Inferior parietal cortex (tissue), 1 donor: Measurements from ENCODE around the gene ERC2.

ENCODE experiments used
- DNase-seq: peaks from one replicate; pipeline ENCODE4 v3.0.0-alpha.2; 2016; ENCODE audit errors: extremely low spot score

ERC2 gene

GRCh38 chr3:55620351-55621025 lies 847.8 kb downstream of the ERC2 start:
- DNase-seq, result no peak

DNA sequence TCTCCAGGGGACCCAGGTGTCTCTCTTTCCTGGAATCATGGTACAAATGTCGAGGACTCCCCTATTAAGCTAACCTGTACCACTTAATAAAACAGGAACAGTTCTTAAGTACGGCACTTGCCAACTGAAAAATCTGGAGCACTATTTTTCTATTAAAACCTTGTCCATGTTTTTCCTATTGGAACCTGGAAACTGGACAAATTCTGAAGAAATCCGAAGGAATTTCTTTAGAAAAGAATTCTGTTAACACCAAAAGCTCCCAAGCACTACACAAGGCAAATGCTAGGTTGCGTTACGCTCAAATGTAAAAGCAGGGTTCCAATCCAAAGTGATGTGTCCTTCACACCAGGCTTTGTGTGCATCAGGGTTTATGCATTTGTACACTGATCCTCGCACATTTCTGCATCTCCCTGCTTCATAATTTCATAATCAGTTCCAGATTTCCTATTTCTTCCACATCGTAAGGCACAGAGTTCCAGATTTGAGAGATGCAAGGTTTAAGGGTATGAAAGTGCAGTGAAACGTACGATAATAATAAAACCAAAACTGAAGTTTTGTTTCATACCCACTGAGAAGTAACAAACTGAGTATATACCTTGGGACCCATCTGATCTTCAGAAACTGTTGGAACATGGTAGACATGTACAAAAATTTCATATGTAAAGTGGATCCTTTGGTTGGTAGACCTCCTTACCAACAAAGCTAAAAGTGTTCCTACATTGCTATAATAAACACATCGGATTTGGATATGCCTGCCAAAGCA lies 849.0 kb downstream of the ERC2 start:
- DNase-seq, result no peak

DNA sequence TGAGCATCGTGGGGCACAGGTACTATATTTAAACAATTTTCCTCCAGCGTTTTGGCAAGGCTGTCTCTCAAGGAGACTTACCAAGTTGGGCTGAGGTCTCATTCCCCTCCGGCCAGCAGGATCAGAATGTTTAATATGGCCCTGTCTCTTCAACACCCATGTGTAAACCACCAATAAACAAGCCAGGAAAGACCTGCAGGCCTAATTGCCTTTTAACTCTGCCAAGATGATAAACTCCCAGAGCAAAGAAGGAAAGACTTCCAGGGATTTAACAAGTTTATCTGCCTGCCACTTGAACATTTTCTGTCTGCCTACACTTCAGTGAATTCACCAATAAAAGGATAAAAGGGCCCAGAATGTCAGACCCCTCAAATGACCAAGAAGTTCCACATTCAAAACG lies 850.9 kb downstream of the ERC2 start:
- no peak for DNase-seq

- no peak for DNase-seq
Observed at GRCh38 chr3:55616803-55617202, 851.5 kb downstream of the ERC2 start.

GRCh38 chr3:55615694-55616295 lies 852.5 kb downstream of the ERC2 start:
- DNase-seq, result no peak

DNA sequence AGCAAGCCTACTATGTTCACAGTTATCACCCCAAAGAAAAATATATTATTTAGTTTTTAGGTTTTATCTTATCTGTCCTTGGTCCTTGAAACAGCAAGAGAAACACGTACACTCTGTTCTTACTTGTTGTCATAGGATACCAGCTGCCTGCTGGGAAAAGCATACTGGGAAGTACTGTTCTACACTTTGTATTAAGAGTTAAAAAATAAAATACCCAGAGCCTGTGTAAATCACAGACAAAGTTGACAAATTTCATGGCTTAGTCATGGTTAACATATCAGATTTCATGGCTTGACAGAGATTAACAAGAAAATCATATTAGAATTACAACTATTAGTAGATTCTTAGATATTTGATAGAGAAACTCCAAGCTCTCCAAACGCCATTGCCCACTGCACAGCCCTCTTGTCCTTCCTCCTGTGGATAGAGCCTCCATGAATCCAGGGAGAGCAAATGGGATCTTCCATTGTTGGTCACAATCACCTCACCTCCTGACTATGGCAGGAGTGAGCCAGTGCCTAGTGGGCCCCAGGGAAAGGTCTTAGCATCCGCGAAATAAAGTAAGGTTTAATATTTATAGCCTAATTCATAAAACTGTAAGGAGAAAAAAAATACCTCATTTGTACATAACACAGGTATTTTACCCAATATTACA lies 853.1 kb downstream of the ERC2 start:
- DNase-seq, result no peak

DNA sequence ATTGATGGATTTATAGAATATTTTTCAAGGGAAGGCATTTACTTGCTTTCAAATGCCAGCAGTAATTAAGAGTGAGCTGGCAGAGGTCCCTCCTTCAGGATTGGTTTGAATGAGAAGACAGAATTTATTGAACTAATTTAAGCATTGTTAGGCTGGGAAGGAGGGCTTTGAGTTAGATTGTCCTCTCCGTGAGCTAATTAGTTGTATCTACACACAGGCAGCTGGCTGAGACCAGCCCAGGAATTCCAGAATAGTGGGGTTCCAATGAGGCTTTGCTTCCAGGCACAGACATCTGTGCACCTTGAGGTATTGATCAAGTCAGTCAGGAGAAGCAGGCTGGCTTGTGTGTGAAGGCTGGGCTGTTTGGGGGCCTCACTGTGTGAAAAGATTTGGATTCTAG lies 857.1 kb downstream of the ERC2 start:
- no peak for DNase-seq

DNA sequence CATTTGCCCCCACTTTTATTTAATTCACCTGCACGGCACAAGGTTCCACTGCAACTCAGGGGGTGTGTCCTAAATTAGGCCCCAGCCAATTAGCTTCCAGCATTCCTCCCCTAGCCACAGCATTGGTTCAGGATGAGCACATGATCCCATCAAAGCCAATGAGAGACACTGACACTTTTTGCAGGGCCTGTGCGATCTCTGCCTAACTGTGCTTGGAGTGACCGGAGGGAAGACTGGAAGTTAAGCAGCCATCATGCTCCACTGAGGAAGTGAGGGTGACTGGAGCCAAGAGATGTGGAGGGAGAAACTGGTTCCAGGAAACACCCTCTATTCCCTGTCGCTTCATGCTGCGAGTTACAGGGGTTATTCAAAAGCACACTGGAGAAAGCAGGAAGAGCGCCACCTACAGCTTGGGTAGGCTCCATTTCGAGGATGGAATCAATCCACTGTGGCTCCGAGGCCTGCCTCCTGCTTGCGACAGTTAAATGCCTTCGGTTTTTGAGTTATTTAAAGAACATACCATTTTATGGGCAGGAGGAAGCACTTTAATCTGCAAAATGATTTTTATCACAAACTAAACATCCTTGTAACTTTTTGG lies 858.9 kb downstream of the ERC2 start:
- DNase-seq, result no peak

- DNase-seq, result no peak
Observed at GRCh38 chr3:55608301-55608937, 859.8 kb downstream of the ERC2 start.

GRCh38 chr3:55607844-55608243 lies 860.4 kb downstream of the ERC2 start:
- no peak for DNase-seq

DNA sequence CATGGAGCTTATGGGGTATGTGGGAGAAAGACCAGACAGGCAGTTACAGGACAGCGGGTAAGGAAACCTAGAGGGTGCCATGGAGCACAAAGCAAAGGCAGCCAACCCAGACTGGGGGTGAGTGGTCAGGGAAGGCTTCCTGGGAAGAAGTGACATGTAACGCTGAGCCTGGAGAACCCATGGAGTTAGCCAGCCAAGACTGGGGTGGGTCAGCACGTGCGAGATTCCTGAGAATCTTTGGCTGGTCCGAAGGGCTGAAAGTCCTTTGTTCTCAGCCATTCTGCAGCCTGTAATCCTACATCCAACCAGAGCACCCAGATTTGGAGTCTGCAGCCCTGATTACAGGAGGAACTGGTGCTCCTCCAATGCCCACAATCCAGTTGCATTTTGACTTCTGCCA lies 861.1 kb downstream of the ERC2 start:
- no peak for DNase-seq

- no peak for DNase-seq
Observed at GRCh38 chr3:55605443-55606236, 862.6 kb downstream of the ERC2 start.

GRCh38 chr3:55604846-55605245 lies 863.4 kb downstream of the ERC2 start:
- no peak for DNase-seq

GRCh38 chr3:55604402-55604801 lies 863.9 kb downstream of the ERC2 start:
- DNase-seq, result no peak

DNA sequence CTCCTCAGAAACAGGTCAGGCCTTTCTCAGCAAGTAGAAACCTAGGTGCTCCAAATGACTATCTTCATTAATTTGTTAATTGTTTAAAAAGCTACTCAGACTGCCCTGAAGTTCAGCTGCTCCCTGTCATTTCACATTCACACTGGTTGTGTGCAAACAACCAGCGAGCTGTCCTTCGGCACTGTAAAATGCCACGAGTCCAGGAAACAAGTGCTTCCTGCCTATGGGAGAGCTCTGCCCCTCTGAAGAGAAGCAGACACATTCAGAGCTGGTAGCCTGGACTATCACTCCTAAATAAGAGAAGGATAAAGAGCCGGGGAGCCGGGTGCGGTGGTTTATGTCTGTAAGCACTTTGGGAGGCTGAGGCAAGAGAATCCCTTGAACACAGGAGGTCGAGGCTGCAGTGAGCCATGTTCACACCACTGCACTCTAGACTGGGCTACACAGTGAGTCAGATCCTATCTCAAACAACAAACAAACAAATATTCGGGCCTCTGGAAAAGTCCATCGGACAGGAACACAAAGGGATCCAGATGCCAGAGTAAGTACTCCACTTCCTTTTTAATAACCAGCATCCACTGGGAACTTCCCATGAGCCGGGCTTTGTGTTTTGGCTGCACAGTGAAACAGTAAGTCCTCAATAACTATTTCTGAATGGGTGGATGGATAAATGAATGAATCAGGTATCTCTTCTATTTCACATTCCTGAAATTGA lies 866.7 kb downstream of the ERC2 start:
- no peak for DNase-seq

DNA sequence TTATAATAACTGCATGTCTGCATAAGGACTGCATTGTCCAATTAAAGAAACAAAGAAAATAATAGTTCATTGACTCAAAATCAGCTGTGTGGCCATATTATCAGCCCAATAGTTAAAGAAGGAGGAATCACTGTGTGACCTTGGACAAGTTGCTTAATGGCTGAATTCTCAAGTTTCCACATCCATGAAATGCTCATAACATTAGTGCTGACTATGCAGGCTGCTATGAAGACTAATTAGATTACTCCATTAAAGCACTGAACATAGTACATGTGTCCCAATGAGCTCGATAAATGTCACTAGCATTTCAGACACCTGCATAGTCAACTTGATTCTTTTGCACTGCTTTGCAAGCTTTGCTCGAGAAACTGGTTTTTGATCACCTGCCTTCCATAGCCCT lies 870.0 kb downstream of the ERC2 start:
- DNase-seq, result no peak

GRCh38 chr3:55597641-55598040 lies 870.6 kb downstream of the ERC2 start:
- no peak for DNase-seq

DNA sequence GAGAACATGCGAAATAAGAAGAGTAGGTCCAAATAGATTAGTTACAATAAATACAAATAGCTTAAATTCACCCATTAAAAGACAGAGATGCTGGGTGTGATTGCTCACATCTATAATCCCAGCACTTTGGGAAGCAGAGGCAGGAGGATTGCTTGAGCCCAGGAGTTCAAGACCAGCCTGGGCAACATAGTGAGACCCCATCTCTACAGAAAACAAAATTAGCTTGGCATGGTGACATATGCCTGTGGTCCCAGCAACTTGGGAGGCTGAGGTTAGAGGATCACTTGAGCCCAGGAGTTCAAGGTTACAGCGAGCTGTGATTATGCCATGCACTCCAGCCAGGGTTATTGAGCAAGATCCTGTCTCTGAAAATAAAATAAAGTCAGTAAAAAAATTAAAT lies 872.1 kb downstream of the ERC2 start:
- no peak for DNase-seq

GRCh38 chr3:55595420-55595819 lies 872.8 kb downstream of the ERC2 start:
- no peak for DNase-seq

DNA sequence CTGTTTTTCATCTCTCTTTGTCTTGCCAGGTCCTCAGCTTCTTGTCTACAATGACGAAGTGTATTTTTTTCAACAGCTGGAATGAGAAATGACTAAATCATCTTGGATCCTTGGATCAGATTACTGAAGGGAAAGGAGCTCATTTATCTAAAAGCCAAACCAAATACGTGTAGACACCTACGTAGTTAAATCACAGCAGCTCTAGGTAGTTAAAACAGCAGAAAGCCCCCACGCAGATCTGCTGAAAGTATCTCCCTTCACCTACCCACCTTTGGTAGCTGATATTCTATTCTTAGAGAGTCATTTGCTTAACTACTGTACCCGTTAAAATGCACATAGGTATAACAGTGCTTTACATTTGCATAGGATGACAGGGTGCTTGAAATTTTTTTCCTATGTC lies 875.7 kb downstream of the ERC2 start:
- DNase-seq, result no peak
